H9 (cell line): ENCODE measurements around the gene SIRT7. TPM values are rescaled to one million over a fixed set of nuclear protein-coding genes. Genes with fewer than 3 reads are reported as not detected.
A peak's percentile ranks its signal among the peaks of the same experiment; 100 is the strongest.

Source experiments
- DNase-seq: peaks from one replicate; pipeline ENCODE4 v3.0.0-alpha.2; 2017
- H2AFZ ChIP-seq: one replicate; pipeline ENCODE4 v1.6.1; 2013; ENCODE audit warnings: mild to moderate bottlenecking, low read length, control low read depth, moderate library complexity
- H2AK5ac ChIP-seq: 2 replicates; pipeline ENCODE4 v1.6.1; 2013; ENCODE audit warnings: low read length, control low read depth, mixed read lengths; ENCODE audit not compliant: insufficient read length
- H2BK120ac ChIP-seq: one replicate; pipeline ENCODE4 v1.6.1; 2013; ENCODE audit warnings: low read depth, mild to moderate bottlenecking, low read length, control low read depth, inconsistent platforms; ENCODE audit not compliant: poor library complexity, severe bottlenecking
- H2BK12ac ChIP-seq: 2 replicates; pipeline ENCODE4 v1.6.1; 2013; ENCODE audit warnings: low read length, control low read depth, mixed read lengths, low read depth; ENCODE audit not compliant: insufficient read length
- H2BK15ac ChIP-seq: 2 replicates; pipeline ENCODE4 v1.6.1; 2013; ENCODE audit warnings: low read depth, low read length, control low read depth
- H2BK20ac ChIP-seq: one replicate; pipeline ENCODE4 v1.6.1; 2013; ENCODE audit warnings: low read depth, mild to moderate bottlenecking, low read length, control low read depth, inconsistent platforms; ENCODE audit not compliant: poor library complexity, severe bottlenecking
- H2BK5ac ChIP-seq: 2 replicates; pipeline ENCODE4 v1.6.1; 2013; ENCODE audit warnings: low read length, control low read depth, mixed read lengths; ENCODE audit not compliant: insufficient read length
- H3K14ac ChIP-seq: 2 replicates; pipeline ENCODE4 v1.6.1; 2013; ENCODE audit warnings: low read length, control low read depth; ENCODE audit not compliant: insufficient read depth
- H3K18ac ChIP-seq: 2 replicates; pipeline ENCODE4 v1.6.1; 2013; ENCODE audit warnings: low read depth, mild to moderate bottlenecking, mixed read lengths, low read length, control low read depth; ENCODE audit not compliant: insufficient read length
- H3K23ac ChIP-seq: 2 replicates; pipeline ENCODE4 v1.6.1; 2013; ENCODE audit warnings: low read length, control low read depth, mixed read lengths, low read depth; ENCODE audit not compliant: insufficient read length
- H3K23me2 ChIP-seq: 2 replicates; pipeline ENCODE4 v1.6.1; 2013; ENCODE audit warnings: low read depth, mild to moderate bottlenecking, mixed read lengths, low read length, control low read depth; ENCODE audit not compliant: insufficient read length, poor library complexity, severe bottlenecking
- H3K27ac ChIP-seq: 2 replicates; pipeline ENCODE4 v1.5.1; 2013; ENCODE audit warnings: low read length, control low read depth, mixed read lengths, low read depth; ENCODE audit not compliant: insufficient read length
- H3K27me3 ChIP-seq: 2 replicates; pipeline ENCODE4 v1.6.1; 2013; ENCODE audit warnings: low read length, control low read depth, inconsistent platforms; ENCODE audit not compliant: insufficient read depth
- H3K4ac ChIP-seq: 2 replicates; pipeline ENCODE4 v1.6.1; 2013; ENCODE audit warnings: low read depth, mild to moderate bottlenecking, control low read depth, inconsistent platforms, low read length, moderate library complexity
- H3K4me1 ChIP-seq: 2 replicates; pipeline ENCODE4 v1.6.1; 2013; ENCODE audit warnings: low read length, control low read depth, inconsistent platforms; ENCODE audit not compliant: insufficient read depth
- H3K4me2 ChIP-seq: 2 replicates; pipeline ENCODE4 v1.6.1; 2013; ENCODE audit warnings: low read length, control low read depth, mixed read lengths; ENCODE audit not compliant: insufficient read length, insufficient read depth
- H3K56ac ChIP-seq: 2 replicates; pipeline ENCODE4 v1.6.1; 2013; ENCODE audit warnings: low read depth, mild to moderate bottlenecking, mixed read lengths, low read length, control low read depth; ENCODE audit not compliant: insufficient read length
- H3K79me1 ChIP-seq: 2 replicates; pipeline ENCODE4 v1.6.1; 2013; ENCODE audit warnings: low read depth, mild to moderate bottlenecking, moderate library complexity, low read length, control low read depth, inconsistent platforms; ENCODE audit not compliant: insufficient read depth, poor library complexity, severe bottlenecking
- H3K79me2 ChIP-seq: 2 replicates; pipeline ENCODE4 v1.6.1; 2013; ENCODE audit warnings: low read length, control low read depth, inconsistent platforms; ENCODE audit not compliant: insufficient read depth
- H3K9ac ChIP-seq: 2 replicates; pipeline ENCODE4 v1.6.1; 2013; ENCODE audit warnings: low read length, control low read depth, mixed read lengths; ENCODE audit not compliant: insufficient read length; ENCODE audit errors: extremely low read depth
- H3K9me3 ChIP-seq: one replicate; pipeline ENCODE4 v1.6.1; 2013; ENCODE audit warnings: low read depth, low read length, inconsistent platforms; ENCODE audit not compliant: control insufficient read depth
- H3T11ph ChIP-seq: one replicate; pipeline ENCODE4 v1.6.1; 2013; ENCODE audit warnings: mild to moderate bottlenecking, low read length, control low read depth, inconsistent platforms
- H4K20me1 ChIP-seq: one replicate; pipeline ENCODE4 v1.6.1; 2013; ENCODE audit not compliant: control insufficient read depth, insufficient read length, insufficient read depth
- H4K5ac ChIP-seq: 2 replicates; pipeline ENCODE4 v1.6.1; 2013; ENCODE audit warnings: low read depth, mild to moderate bottlenecking, mixed read lengths, low read length, control low read depth; ENCODE audit not compliant: insufficient read length
- H4K8ac ChIP-seq: replicated peaks from 2 replicates; pipeline ENCODE4 v1.6.1; 2013; ENCODE audit warnings: low read length, control low read depth, mixed read lengths, low read depth; ENCODE audit not compliant: insufficient read length
- H4K91ac ChIP-seq: 2 replicates; pipeline ENCODE4 v1.6.1; 2013; ENCODE audit warnings: low read depth, mild to moderate bottlenecking, moderate library complexity, mixed read lengths, low read length, control low read depth; ENCODE audit not compliant: insufficient read length
- H3K27ac Mint-ChIP-seq, 3 experiments: 2 replicates in 2 of 3; 3 replicates in 1 of 3; pipeline ENCODE4 v1.8.0; 2020 to 2021; ENCODE audit warnings: mixed read lengths in 3 of 3, mild to moderate bottlenecking in 1 of 3, moderate library complexity in 1 of 3
- H3K27me3 Mint-ChIP-seq: 2 replicates; pipeline ENCODE4 v1.8.0; 2021; ENCODE audit warnings: low read depth, mild to moderate bottlenecking, moderate library complexity, mixed read lengths
- H3K36me3 Mint-ChIP-seq, 3 experiments: 2 replicates in 2 of 3; 3 replicates in 1 of 3; pipeline ENCODE4 v1.8.0; 2020 to 2021; ENCODE audit warnings: low read depth in 3 of 3, mixed read lengths in 3 of 3; ENCODE audit not compliant: insufficient read depth in 1 of 3
- H3K4me1 Mint-ChIP-seq, 2 experiments: 2 replicates each; pipeline ENCODE4 v1.8.0; 2020; ENCODE audit warnings: mixed read lengths in 2 of 2
- H3K4me3 Mint-ChIP-seq, 2 experiments: 2 replicates in 1 of 2; 3 replicates in 1 of 2; pipeline ENCODE4 v1.8.0; 2020 to 2021; ENCODE audit warnings: mild to moderate bottlenecking in 2 of 2, mixed read lengths in 2 of 2, moderate library complexity in 1 of 2
- H3K9me3 Mint-ChIP-seq, 2 experiments: 2 replicates in 1 of 2; 3 replicates in 1 of 2; pipeline ENCODE4 v1.8.0; 2020; ENCODE audit warnings: mild to moderate bottlenecking in 2 of 2, mixed read lengths in 2 of 2, moderate library complexity in 1 of 2
- WGBS: extraction: QIAGEN DNeasy Blood & Tissue Kit; methylation state at CpG from one replicate; pipeline ENCODE4 v1.1.7; 2013; ENCODE audit warnings: missing lambda C conversion rate, low lambda C conversion rate, mixed read lengths; ENCODE audit not compliant: insufficient read length; ENCODE audit errors: extremely low coverage; 5-methylcytosine and 5-hydroxymethylcytosine counted together
- total RNA-seq: library from RNA; stranded (reverse); gene quantifications from 2 replicates; pipeline ENCODE4 v1.2.1, GENCODE V29; 2021
- TF ChIP-seq, protein P1 (sequence below): fragments of 200-600 bp; sonication (generic); conservative IDR thresholded peaks from 3 replicates; pipeline ENCODE4 v1.8.0; 2021; ENCODE audit warnings: antibody characterized with exemption, mild to moderate bottlenecking

SIRT7 gene
- total RNA-seq, 1 experiment from 2014 or later, result 29.7 TPM

DNA sequence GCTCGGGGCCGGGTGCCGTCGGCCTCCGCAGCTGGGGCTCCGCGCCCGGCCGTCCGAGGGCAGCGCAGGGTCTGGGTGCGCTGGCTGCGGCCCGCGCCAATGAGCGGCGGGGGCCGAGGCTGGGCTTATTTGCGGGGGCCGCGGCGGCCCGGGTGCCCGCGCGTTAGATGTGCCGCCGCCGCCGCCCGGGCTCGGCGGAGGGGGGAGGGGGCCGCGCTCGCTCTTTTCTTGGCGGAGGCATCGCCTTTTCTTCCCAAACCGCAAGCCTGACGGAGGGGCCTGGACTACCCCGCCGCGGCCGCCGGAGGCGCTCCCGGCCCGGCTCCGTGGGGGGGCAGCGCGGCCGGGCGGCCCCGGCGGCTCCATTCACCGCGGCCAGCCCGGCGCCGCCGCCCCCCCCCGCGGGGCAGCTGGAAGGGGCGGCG lies 43.1 kb upstream of the SIRT7 start, which contains the start of gene NOTUM:
NOTUM (minus strand) TSS at position 101 of the 425 bp plus-strand sequence. CDS start 278 bp downstream, outside the sequence.
- Histone ChIP-seq H3K4me1 (no peaks in the 10 kb centered on the region), H3K4me2 (peak within 1 kb of the TSS; percentile 4), H3K14ac (no peak within 1 kb of the TSS), H3K23me2 (peaks cover 3% of the 10 kb centered on the region), H4K8ac (no peak within 1 kb of the TSS), H3K79me2 (no peaks in the 10 kb centered on the region), H2BK5ac (no peak within 1 kb of the TSS), H2BK15ac (no peak within 1 kb of the TSS), H3K27ac (no peak within 1 kb of the TSS), H4K91ac (no peak within 1 kb of the TSS), H3K9ac (no peak within 1 kb of the TSS), H2BK20ac (no peak within 1 kb of the TSS), H3K9me3 (no peaks in the 10 kb centered on the region), H4K20me1 (no peaks in the 10 kb centered on the region), H3K56ac (no peak within 1 kb of the TSS), H2BK12ac (no peak within 1 kb of the TSS), H3T11ph (no peak within 1 kb of the TSS), H2BK120ac (no peak within 1 kb of the TSS), H3K79me1 (no peaks in the 10 kb centered on the region), H3K4ac (no peak within 1 kb of the TSS), H2AFZ (no peak within 1 kb of the TSS), H2AK5ac (no peak within 1 kb of the TSS), H4K5ac (no peak within 1 kb of the TSS), H3K18ac (no peak within 1 kb of the TSS), H3K23ac (no peak within 1 kb of the TSS), H3K27me3 (peaks cover 43% of the 10 kb centered on the region; the same call in 1 of the 2 replicates)
- H3K4me1 Mint-ChIP-seq, result peaks cover 9 to 10% of the 10 kb centered on the region in 2 experiments
- peak within 1 kb of the TSS; percentile 36 to 72; a peak in 3 of 5 replicates for H3K4me3 Mint-ChIP-seq
- H3K27ac Mint-ChIP-seq, result no peak within 1 kb of the TSS
- H3K36me3 Mint-ChIP-seq, result no peaks in the 10 kb centered on the region; a peak in 1 of 7 replicates
- TF ChIP-seq, protein P1, sequence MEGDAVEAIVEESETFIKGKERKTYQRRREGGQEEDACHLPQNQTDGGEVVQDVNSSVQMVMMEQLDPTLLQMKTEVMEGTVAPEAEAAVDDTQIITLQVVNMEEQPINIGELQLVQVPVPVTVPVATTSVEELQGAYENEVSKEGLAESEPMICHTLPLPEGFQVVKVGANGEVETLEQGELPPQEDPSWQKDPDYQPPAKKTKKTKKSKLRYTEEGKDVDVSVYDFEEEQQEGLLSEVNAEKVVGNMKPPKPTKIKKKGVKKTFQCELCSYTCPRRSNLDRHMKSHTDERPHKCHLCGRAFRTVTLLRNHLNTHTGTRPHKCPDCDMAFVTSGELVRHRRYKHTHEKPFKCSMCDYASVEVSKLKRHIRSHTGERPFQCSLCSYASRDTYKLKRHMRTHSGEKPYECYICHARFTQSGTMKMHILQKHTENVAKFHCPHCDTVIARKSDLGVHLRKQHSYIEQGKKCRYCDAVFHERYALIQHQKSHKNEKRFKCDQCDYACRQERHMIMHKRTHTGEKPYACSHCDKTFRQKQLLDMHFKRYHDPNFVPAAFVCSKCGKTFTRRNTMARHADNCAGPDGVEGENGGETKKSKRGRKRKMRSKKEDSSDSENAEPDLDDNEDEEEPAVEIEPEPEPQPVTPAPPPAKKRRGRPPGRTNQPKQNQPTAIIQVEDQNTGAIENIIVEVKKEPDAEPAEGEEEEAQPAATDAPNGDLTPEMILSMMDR, result peak; percentile 36; the same call in 2 of the 3 replicates
- H3K9me3 Mint-ChIP-seq, result peaks cover 0 to 4% of the 10 kb centered on the region in 2 experiments; a peak in 1 of 5 replicates
- no CpG with 5 or more reads among the region's 65 CpGs for WGBS
- H3K27me3 Mint-ChIP-seq, result peaks cover 79% of the 10 kb centered on the region
- no peak for DNase-seq
